Stomach (tissue), 19 donors: Measurements from ENCODE around the gene PLK5. TPM values are rescaled to one million over a fixed set of nuclear protein-coding genes. Genes with fewer than 3 reads are reported as not detected.
A peak's percentile ranks its signal among the peaks of the same experiment; 100 is the strongest.
"Not testable (repeated sequence)": the region's sequence is repeated elsewhere in the genome, so short reads cannot be mapped to it uniquely, and the experiment has no call there.

Source experiments
- DNase-seq, 2 donors: peaks; one replicate each; pipeline versions ENCODE4 v3.0.0 to v3.0.0-alpha.2; 2013 to 2019
- H3K27ac ChIP-seq, 5 donors: fragments of 200-600 bp in 4 of 5; sonication (generic) in 4 of 5; one replicate each; pipeline ENCODE4 v1.5.1; 2013 to 2019; ENCODE audit warnings: mild to moderate bottlenecking in 1 of 5, moderate library complexity in 1 of 5
- H3K27me3 ChIP-seq, 3 donors: fragments of 200-600 bp; sonication (generic); one replicate each; pipeline ENCODE4 v1.5.1; 2017 to 2019; ENCODE audit warnings: mixed run types in 1 of 3
- H3K36me3 ChIP-seq, 4 donors: fragments of 200-600 bp; sonication (generic); 1 replicate in 3 of 4; 2 replicates in 1 of 4; pipeline ENCODE4 v1.5.1; 2016 to 2019
- H3K4me1 ChIP-seq, 4 donors: fragments of 200-600 bp; sonication (generic); one replicate each; pipeline ENCODE4 v1.5.1; 2016 to 2019
- H3K4me3 ChIP-seq, 4 donors: fragments of 200-600 bp; sonication (generic) in 3 of 4; one replicate each; pipeline ENCODE4 v1.5.1; 2016 to 2019; ENCODE audit warnings: mild to moderate bottlenecking in 1 of 4
- H3K9me3 ChIP-seq, 4 donors: fragments of 200-600 bp; sonication (generic); one replicate each; pipeline ENCODE4 v1.5.1; 2016 to 2019
- EP300 ChIP-seq: sonication (generic); formaldehyde crosslinking; IDR thresholded peaks from one replicate; pipeline ENCODE4 v1.6.1; 2017; ENCODE audit warnings: antibody characterized with exemption
- POLR2A ChIP-seq, 4 donors: fragments of 450-650 bp; IDR thresholded peaks; one replicate each; pipeline ENCODE4 v1.6.1; 2016; ENCODE audit warnings: antibody characterized with exemption in 4 of 4, control low read depth in 2 of 4, mild to moderate bottlenecking in 1 of 4, moderate library complexity in 1 of 4
- POLR2AphosphoS5 ChIP-seq, 3 donors: sonication (generic); formaldehyde crosslinking; IDR thresholded peaks; one replicate each; pipeline ENCODE4 v1.6.1; 2016; ENCODE audit warnings: antibody characterized with exemption in 3 of 3
- WGBS, 5 donors: extraction: QIAGEN DNeasy Blood & Tissue Kit in 3 of 5; methylation state at CpG; one replicate each; pipeline versions ENCODE4 v1.1.5 to v1.1.7; 2013 to 2018; 5-methylcytosine and 5-hydroxymethylcytosine counted together
- intact Hi-C: fragments of 100-400 bp; cut with DNase I; formaldehyde crosslinking; loops from one replicate; pipeline ENCODE4 v1.15.1; 2023; ENCODE audit warnings: low total_unique reads
- long read RNA-seq, 10 donors: transcript quantifications; one replicate each; lab custom pipeline, GENCODE V29; 2026
- polyA plus RNA-seq, 3 donors: library from polyadenylated mRNA; stranded (reverse); fragments of 200-250 nt; gene quantifications; one replicate each; pipeline ENCODE4 v1.2.3, GENCODE V29; 2013
- total RNA-seq, 5 donors: library from RNA; depleted of rRNA; stranded (reverse); fragments of >200 nt; gene quantifications; one replicate each; pipeline versions ENCODE4 v1.1.0 to v1.2.3, GENCODE V29; 2014 to 2016
- TF ChIP-seq, protein P1 (sequence below), 7 experiments: fragments of 450-650 bp in 4 of 7; fragments of 200-600 bp in 3 of 7; sonication (generic) in 3 of 7; IDR thresholded peaks; one replicate each; pipeline ENCODE4 v1.5.1; 2016 to 2019; ENCODE audit warnings: antibody characterized with exemption in 7 of 7, control low read depth in 2 of 7, mild to moderate bottlenecking in 1 of 7
- donor health status: healthy with polysubstance abuse.
- donor health status: Bipolar disorder and iron deficiency.
- donor health status: healthy.

PLK5 gene
- total RNA-seq (not detected), polyA plus RNA-seq (under 1 TPM in 2 of 3 donors, not detected in 1; 0.12 to 0.80 TPM)
- long read RNA-seq, donor 1: 0 reads
- long read RNA-seq, donor 2: 0 reads
- long read RNA-seq, donor 3: 0 reads
- long read RNA-seq, donor 4: 0 reads
- long read RNA-seq, donor 5: 0 reads
- long read RNA-seq, donor 6: 0 reads
- long read RNA-seq, donor 7: 0 reads
- long read RNA-seq, donor 8: 0 reads
- long read RNA-seq, donor 9: 0 reads
- long read RNA-seq, donor 10: 0 reads

GRCh38 chr19:1523412-1524286, at the start of gene PLK5:
Gene PLK5 (plus strand): TSS chr19:1524077. CDS start chr19:1526997, 2,920 bp downstream.
- Histone ChIP-seq H3K9me3 (no peaks in the 10 kb centered on the region), H3K27me3 (peaks cover 7 to 89% (median 52%) of the 10 kb centered on the region in 3 donors), H3K27ac (no peak within 1 kb of the TSS), H3K4me3 (peak within 1 kb of the TSS in 3 of 4 donors; percentile 13 to 29 (median 26)), H3K4me1 (peaks cover 0 to 15% (median 10%) of the 10 kb centered on the region in 4 donors), H3K36me3 (no peaks in the 10 kb centered on the region)
- WGBS, 5 donors: 9 to 44% (median 12%) methylated on average over 13 to 92 of the region's 92 CpGs
- DNase-seq: peak in 1 of 2 donors; percentile 43
- TF ChIP-seq POLR2AphosphoS5 (IDR thresholded peaks at IDR 0.05) (no peak), EP300 (no peak), POLR2A (IDR thresholded peaks at IDR 0.05) (no peak)
- TF ChIP-seq, protein P1, sequence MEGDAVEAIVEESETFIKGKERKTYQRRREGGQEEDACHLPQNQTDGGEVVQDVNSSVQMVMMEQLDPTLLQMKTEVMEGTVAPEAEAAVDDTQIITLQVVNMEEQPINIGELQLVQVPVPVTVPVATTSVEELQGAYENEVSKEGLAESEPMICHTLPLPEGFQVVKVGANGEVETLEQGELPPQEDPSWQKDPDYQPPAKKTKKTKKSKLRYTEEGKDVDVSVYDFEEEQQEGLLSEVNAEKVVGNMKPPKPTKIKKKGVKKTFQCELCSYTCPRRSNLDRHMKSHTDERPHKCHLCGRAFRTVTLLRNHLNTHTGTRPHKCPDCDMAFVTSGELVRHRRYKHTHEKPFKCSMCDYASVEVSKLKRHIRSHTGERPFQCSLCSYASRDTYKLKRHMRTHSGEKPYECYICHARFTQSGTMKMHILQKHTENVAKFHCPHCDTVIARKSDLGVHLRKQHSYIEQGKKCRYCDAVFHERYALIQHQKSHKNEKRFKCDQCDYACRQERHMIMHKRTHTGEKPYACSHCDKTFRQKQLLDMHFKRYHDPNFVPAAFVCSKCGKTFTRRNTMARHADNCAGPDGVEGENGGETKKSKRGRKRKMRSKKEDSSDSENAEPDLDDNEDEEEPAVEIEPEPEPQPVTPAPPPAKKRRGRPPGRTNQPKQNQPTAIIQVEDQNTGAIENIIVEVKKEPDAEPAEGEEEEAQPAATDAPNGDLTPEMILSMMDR (IDR thresholded peaks at IDR 0.05): no peak
- intact Hi-C loops: no loop called here

GRCh38 chr19:1474765-1475351, 49.0 kb upstream of the PLK5 start:
- Histone ChIP-seq H3K36me3 (peaks cover 0 to 34% (median 27%) of the 10 kb centered on the region in 4 donors), H3K4me1 (peaks cover 44 to 73% (median 68%) of the 10 kb centered on the region in 4 donors), H3K9me3 (no peaks in the 10 kb centered on the region), H3K27ac (no peak overlapping the region), H3K27me3 (peaks cover 21 to 65% (median 40%) of the 10 kb centered on the region in 3 donors), H3K4me3 (no peak overlapping the region)
- no peak for DNase-seq
- TF ChIP-seq EP300 (no peak), POLR2AphosphoS5 (IDR thresholded peaks at IDR 0.05) (no peak), POLR2A (IDR thresholded peaks at IDR 0.05) (no peak)
- TF ChIP-seq, protein P1 (IDR thresholded peaks at IDR 0.05): no peak
- intact Hi-C loops: no loop called here
- WGBS, 5 donors: 86 to 92% (median 89%) methylated on average over 12 to 26 of the region's 26 CpGs

DNA sequence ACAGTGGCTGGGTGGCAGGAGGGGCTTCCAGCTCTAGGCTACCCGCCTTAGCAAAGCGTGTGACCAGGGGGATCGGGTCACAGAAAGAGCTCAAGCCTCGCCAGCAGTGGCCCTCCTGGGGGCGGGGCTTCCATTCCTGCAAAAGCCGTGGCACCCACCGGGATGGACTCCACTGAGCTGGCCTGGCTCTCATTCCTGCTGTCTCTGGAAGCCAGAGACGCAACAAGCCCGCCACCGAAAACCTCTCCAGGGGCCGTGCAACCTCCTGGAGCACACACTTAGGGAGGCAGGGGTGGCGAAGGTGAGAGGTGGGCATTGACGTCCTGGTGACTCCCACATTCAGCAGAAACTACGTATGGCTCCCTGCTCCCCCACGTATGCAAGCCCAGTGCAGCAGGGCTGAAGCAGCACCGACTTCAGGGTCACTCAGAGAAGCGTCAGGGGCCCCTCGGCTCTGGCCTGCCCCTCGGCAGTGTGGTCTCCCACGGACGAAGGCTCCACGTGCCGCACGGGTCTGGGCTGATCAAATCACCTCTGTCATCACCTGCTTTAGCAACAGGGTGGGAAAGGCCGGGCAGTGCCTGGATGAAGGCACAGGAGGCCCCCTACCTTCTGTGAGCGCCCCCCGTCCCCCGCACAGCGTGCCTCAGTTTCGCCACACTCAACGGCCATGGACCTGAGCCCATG, 48.0 kb upstream of the PLK5 start:
- no peaks in the 10 kb centered on the region for H3K9me3 ChIP-seq
- 82 to 97% (median 92%) methylated on average over 15 to 31 of the region's 31 CpGs for WGBS, 5 donors
- H3K36me3 ChIP-seq: peaks cover 0 to 34% (median 27%) of the 10 kb centered on the region in 4 donors
- peaks cover 14 to 55% (median 30%) of the 10 kb centered on the region in 3 donors for H3K27me3 ChIP-seq
- TF ChIP-seq POLR2A (IDR thresholded peaks at IDR 0.05): no peak
- TF ChIP-seq POLR2AphosphoS5 (IDR thresholded peaks at IDR 0.05): no peak
- TF ChIP-seq, protein P1 (IDR thresholded peaks at IDR 0.05): no peak
- TF ChIP-seq EP300: no peak
- DNase-seq: no peak
- peaks cover 34 to 63% (median 58%) of the 10 kb centered on the region in 4 donors for H3K4me1 ChIP-seq
- intact Hi-C loops: no loop called here
- H3K27ac ChIP-seq: no peak overlapping the region
- no peak overlapping the region for H3K4me3 ChIP-seq

DNA sequence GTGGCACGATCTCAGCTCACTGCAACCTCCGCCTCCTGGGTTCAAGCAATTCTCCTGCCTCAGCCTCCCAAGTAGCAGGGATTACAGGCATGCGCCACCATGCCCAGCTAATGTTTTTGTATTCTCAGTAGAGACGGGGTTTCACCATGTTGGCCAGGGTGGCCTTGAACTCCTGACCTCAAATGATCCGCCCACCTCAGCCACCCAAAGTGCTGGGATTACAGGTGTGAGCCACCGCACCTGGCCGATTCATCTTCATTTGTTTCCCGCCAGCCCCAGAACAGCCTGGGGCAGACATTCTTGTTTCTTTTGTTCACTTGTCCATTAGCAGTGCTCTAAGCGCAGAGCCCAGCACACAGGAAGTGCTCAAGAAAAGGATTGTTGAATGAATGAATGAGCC, 46.8 kb upstream of the PLK5 start:
- H3K4me1 ChIP-seq: peaks cover 25 to 52% (median 46%) of the 10 kb centered on the region in 4 donors
- DNase-seq, H3K27ac ChIP-seq, H3K4me3 ChIP-seq, intact Hi-C loops, H3K9me3 ChIP-seq: not testable (repeated sequence)
- peaks cover 0 to 34% (median 27%) of the 10 kb centered on the region in 4 donors for H3K36me3 ChIP-seq
- 86 to 96% (median 94%) methylated on average over 9 of the region's 9 CpGs for WGBS, 5 donors
- H3K27me3 ChIP-seq: peaks cover 9 to 43% (median 18%) of the 10 kb centered on the region in 3 donors
